Neutrophil (primary cell): ENCODE results near the gene OR52D1.

Source experiments
- H3K27ac ChIP-seq: fragments of 200-600 bp; sonication (generic); 2 replicates; pipeline ENCODE4 v1.5.1; 2016; ENCODE audit warnings: mild to moderate bottlenecking, moderate library complexity
- H3K27me3 ChIP-seq: fragments of 200-600 bp; sonication (generic); 2 replicates; pipeline ENCODE4 v1.6.0; 2016; ENCODE audit warnings: mild to moderate bottlenecking
- H3K36me3 ChIP-seq: fragments of 200-600 bp; sonication (generic); 2 replicates; pipeline ENCODE4 v1.5.1; 2017
- H3K4me1 ChIP-seq, 2 experiments: fragments of 200-600 bp in 1 of 2; sonication (generic) in 1 of 2; 1 replicate in 1 of 2; 2 replicates in 1 of 2; pipeline versions ENCODE4 v1.5.1 to v1.6.1; 2013 to 2016; ENCODE audit warnings: low read depth in 1 of 2, low read length in 1 of 2, mild to moderate bottlenecking in 1 of 2, moderate library complexity in 1 of 2; ENCODE audit not compliant: control insufficient read depth in 1 of 2, insufficient read depth in 1 of 2
- H3K4me3 ChIP-seq, 2 experiments: fragments of 200-600 bp in 1 of 2; sonication (generic) in 1 of 2; 1 replicate in 1 of 2; 2 replicates in 1 of 2; pipeline ENCODE4 v1.5.1; 2013 to 2016; ENCODE audit warnings: low read depth in 1 of 2, low read length in 1 of 2, mild to moderate bottlenecking in 1 of 2, moderate library complexity in 1 of 2
- H3K9me3 ChIP-seq: fragments of 200-600 bp; sonication (generic); 2 replicates; pipeline ENCODE4 v1.5.1; 2016
- CTCF ChIP-seq: fragments of 200-600 bp; sonication (generic); IDR thresholded peaks from 2 replicates; pipeline ENCODE4 v1.5.1; 2016; ENCODE audit warnings: antibody characterized with exemption

The OR52D1 gene

GRCh38 chr11:5488385-5488784 is at the start of gene OR52D1:
TSS of gene OR52D1 (plus strand) at chr11:5488685. CDS start at chr11:5488707, 22 bp downstream.
- H3K27me3 ChIP-seq: peaks cover 7% of the 10 kb centered on the region
- H3K36me3 ChIP-seq: no peaks in the 10 kb centered on the region
- no peak for TF ChIP-seq CTCF
- no peaks in the 10 kb centered on the region for H3K9me3 ChIP-seq
- H3K4me3 ChIP-seq: no peak within 1 kb of the TSS
- H3K27ac ChIP-seq: no peak within 1 kb of the TSS
- H3K4me1 ChIP-seq: no peaks in the 10 kb centered on the region

GRCh38 chr11:5441414-5441813 is 47.1 kb upstream of the OR52D1 start, which contains the start of gene OR51I1:
TSS of gene OR51I1 (minus strand) at chr11:5441514. CDS start at chr11:5441514, 0 bp downstream.
- Histone ChIP-seq H3K36me3 (no peaks in the 10 kb centered on the region), H3K27me3 (no peaks in the 10 kb centered on the region), H3K27ac (no peak within 1 kb of the TSS), H3K4me1 (peaks cover 0 to 6% of the 10 kb centered on the region in 2 experiments), H3K4me3 (no peak within 1 kb of the TSS), H3K9me3 (no peaks in the 10 kb centered on the region)
- TF ChIP-seq CTCF: no peak

- H3K9me3 ChIP-seq: no peaks in the 10 kb centered on the region
These were observed 44.6 kb upstream of the OR52D1 start for GRCh38 chr11:5443835-5444393.

GRCh38 chr11:5449023-5449422 is 39.5 kb upstream of the OR52D1 start, which contains the start of gene OR51I2:
TSS of gene OR51I2 (plus strand) at chr11:5449323. CDS start at chr11:5453489, 4,166 bp downstream.
- no peak within 1 kb of the TSS for H3K27ac ChIP-seq
- H3K36me3 ChIP-seq: no peaks in the 10 kb centered on the region
- H3K9me3 ChIP-seq: no peaks in the 10 kb centered on the region
- H3K4me3 ChIP-seq: no peak within 1 kb of the TSS
- TF ChIP-seq CTCF: no peak
- H3K4me1 ChIP-seq: no peaks in the 10 kb centered on the region
- no peaks in the 10 kb centered on the region for H3K27me3 ChIP-seq

More at GRCh38 chr11:5443835-5444393, 44.6 kb upstream of the OR52D1 start:
- Histone ChIP-seq H3K27me3 (no peaks in the 10 kb centered on the region), H3K4me1 (peaks cover 0 to 6% of the 10 kb centered on the region in 2 experiments), H3K27ac (no peak overlapping the region), H3K4me3 (no peak overlapping the region), H3K36me3 (no peaks in the 10 kb centered on the region)
- no peak for TF ChIP-seq CTCF

- H3K36me3 ChIP-seq: no peaks in the 10 kb centered on the region
These were observed 39.1 kb upstream of the OR52D1 start for GRCh38 chr11:5449432-5449831.

More at GRCh38 chr11:5449432-5449831, 39.1 kb upstream of the OR52D1 start:
- H3K4me1 ChIP-seq: no peaks in the 10 kb centered on the region
- no peaks in the 10 kb centered on the region for H3K9me3 ChIP-seq
- H3K27ac ChIP-seq: no peak overlapping the region
- H3K4me3 ChIP-seq: no peak overlapping the region
- H3K27me3 ChIP-seq: no peaks in the 10 kb centered on the region
- TF ChIP-seq CTCF: no peak
